GM19240 (cell line): ENCODE data around the gene IGHMBP2.
"Not testable (repeated sequence)": the region's sequence is repeated elsewhere in the genome, so short reads cannot be mapped to it uniquely, and the experiment has no call there.

ENCODE experiments used
- DNase-seq: peaks from one replicate; pipeline ENCODE4 v3.0.0; 2011; ENCODE audit warnings: low spot score; ENCODE audit not compliant: insufficient read length

IGHMBP2 gene

GRCh38 chr11:68961245-68961644 lies 57.6 kb downstream of the IGHMBP2 start:
- DNase-seq: no peak

- DNase-seq: no peak
These were observed 59.0 kb downstream of the IGHMBP2 start for GRCh38 chr11:68962527-68963250.

GRCh38 chr11:68963779-68964178 lies 60.1 kb downstream of the IGHMBP2 start:
- no peak for DNase-seq

- no peak for DNase-seq
These were observed 62.5 kb downstream of the IGHMBP2 start for GRCh38 chr11:68965901-68966853.

GRCh38 chr11:68966894-68967780 lies 63.4 kb downstream of the IGHMBP2 start:
- no peak for DNase-seq

GRCh38 chr11:68968306-68969250 lies 64.9 kb downstream of the IGHMBP2 start:
- DNase-seq: no peak

- no peak for DNase-seq
These were observed 65.7 kb downstream of the IGHMBP2 start for GRCh38 chr11:68969386-68969785.

GRCh38 chr11:68970921-68971636 lies 67.4 kb downstream of the IGHMBP2 start:
- no peak for DNase-seq

- no peak for DNase-seq
These were observed 69.5 kb downstream of the IGHMBP2 start for GRCh38 chr11:68973219-68973618.

GRCh38 chr11:68973706-68974105 lies 70.0 kb downstream of the IGHMBP2 start:
- not testable (repeated sequence) for DNase-seq

GRCh38 chr11:68974421-68975194 lies 70.9 kb downstream of the IGHMBP2 start:
- DNase-seq: no peak

GRCh38 chr11:68976095-68976494 lies 72.4 kb downstream of the IGHMBP2 start:
- no peak for DNase-seq

- DNase-seq: no peak
These were observed 72.9 kb downstream of the IGHMBP2 start for GRCh38 chr11:68976563-68976962.

- no peak for DNase-seq
These were observed 74.3 kb downstream of the IGHMBP2 start for GRCh38 chr11:68977781-68978625.

- DNase-seq: no peak
These were observed 74.9 kb downstream of the IGHMBP2 start for GRCh38 chr11:68978626-68978930.

- DNase-seq: no peak
These were observed 75.4 kb downstream of the IGHMBP2 start for GRCh38 chr11:68978931-68979594.

GRCh38 chr11:68979931-68980775 lies 76.5 kb downstream of the IGHMBP2 start:
- DNase-seq: no peak
